ENCODE data around the gene DMD.

DNA sequence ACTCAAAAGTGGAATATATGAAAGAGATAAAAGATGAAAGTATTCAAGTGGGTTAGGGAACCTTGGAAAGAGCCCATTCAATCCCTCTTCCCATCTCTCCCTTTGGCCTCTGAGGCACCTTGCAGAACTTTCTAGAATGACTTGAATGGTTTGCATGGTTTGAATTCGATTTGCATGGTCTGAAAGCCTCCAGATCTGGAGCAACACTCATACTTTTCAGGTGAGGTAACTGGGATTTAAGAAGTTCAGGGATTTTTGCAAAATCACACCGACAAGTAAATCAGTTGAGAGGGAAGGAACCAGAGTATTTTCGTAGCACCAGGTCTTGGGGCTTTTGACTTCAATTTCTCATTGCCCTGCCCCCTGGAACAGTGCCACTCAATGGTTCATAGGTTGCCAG lies 1663.5 kb downstream of the DMD start:
- no peak for TF ChIP-seq RAD21 (IDR thresholded peaks at IDR 0.05 in 1 of 2, conservative IDR thresholded peaks at IDR 0.05 in 1 of 2; ENCODE audit: low read depth in 2 of 2, low read length in 2 of 2)
- TF ChIP-seq SRF (IDR thresholded peaks at IDR 0.05; ENCODE audit: low read depth, low read length) = no peak
- no peak for TF ChIP-seq EP300 (IDR thresholded peaks at IDR 0.05; ENCODE audit: borderline replicate concordance in 1 of 2, low read depth in 2 of 2, low read length in 2 of 2)
- no peak for TF ChIP-seq TBP (IDR thresholded peaks at IDR 0.05; ENCODE audit: low read depth, low read length)

Data from H1 (cell line).